ENCODE data around the gene FDCSP. TPM values are rescaled to one million over a fixed set of nuclear protein-coding genes. Genes with fewer than 3 reads are reported as not detected.
"Not testable (repeated sequence)": the region's sequence is repeated elsewhere in the genome, so short reads cannot be mapped to it uniquely, and the experiment has no call there.

Gene FDCSP
- total and polyA plus RNA-seq, 2 donors (not counting 3 experiments of a cell fraction or from before 2014, with no cell fraction given): not detected

GRCh38 chr4:70239884-70240591, 14.1 kb downstream of the FDCSP start:
- Histone ChIP-seq H3K27ac (ENCODE audit: insufficient read depth, low read depth, low read length) (no peak overlapping the region), H3K36me3 (ENCODE audit: control insufficient read depth in 2 of 2, extremely low read depth in 1 of 2, insufficient read depth in 2 of 2, low read length in 2 of 2) (no peaks in the 10 kb centered on the region), H3K4me2 (ENCODE audit: insufficient read depth, low read length) (no peak overlapping the region), H3K4me3 (replicated peaks in 1 of 3; ENCODE audit: insufficient read depth in 1 of 3, low read depth in 1 of 3, low read length in 3 of 3) (no peak overlapping the region), H3K4me1 (ENCODE audit: control insufficient read depth, extremely low read depth, insufficient read depth, low read length) (peaks cover 10% of the 10 kb centered on the region), H4K20me1 (replicated peaks; ENCODE audit: control insufficient read depth, extremely low read depth, insufficient read depth, low read length) (no peaks in the 10 kb centered on the region), H3K9me1 (replicated peaks; ENCODE audit: control insufficient read depth, extremely low read depth, insufficient read depth, low read length) (no peaks in the 10 kb centered on the region), H2AFZ (ENCODE audit: low read depth, low read length) (no peak overlapping the region), H3K27me3 (ENCODE audit: control insufficient read depth in 2 of 2, insufficient read depth in 2 of 2, low read length in 2 of 2) (no peaks in the 10 kb centered on the region), H3K79me2 (ENCODE audit: control insufficient read depth, insufficient read depth, low read length) (no peaks in the 10 kb centered on the region), H3K9me3 (replicated peaks; ENCODE audit: control insufficient read depth, insufficient read depth, low read length) (no peaks in the 10 kb centered on the region), H3K9ac (replicated peaks; ENCODE audit: extremely low read depth, insufficient read depth, low read length) (no peak overlapping the region)
- intact Hi-C loops (cut with micrococcal nuclease) (no loop called here), dilution Hi-C loops (cut with MboI; ENCODE audit: extremely low pct_ligation_motif_present, low sequenced_read_pairs) (no loop called here)
- BruUV-seq (replicated peaks): no TSS peak
- FAIRE-seq: no peak
- POLR2A ChIA-PET: no interaction called here
- CTCF ChIA-PET: interaction anchor here (1.2 kb wide), 1 partner anchor 359 kb away, joined by 3 read pairs; no protein-coding TSS in a partner anchor
- TF ChIP-seq MAX (IDR thresholded peaks at IDR 0.05; ENCODE audit: insufficient read depth, insufficient read length) (no peak), POLR2A (IDR thresholded peaks at IDR 0.05; ENCODE audit: low read depth, low read length) (no peak), FOS (IDR thresholded peaks at IDR 0.05; ENCODE audit: borderline replicate concordance, insufficient read depth, low read length) (no peak), POLR2AphosphoS5 (IDR thresholded peaks at IDR 0.05; ENCODE audit: insufficient read depth, low read depth, low read length) (no peak), CTCF (IDR thresholded peaks at IDR 0.05; ENCODE audit: extremely low read depth in 1 of 2, insufficient read depth in 1 of 2, low read depth in 1 of 2, low read length in 2 of 2) (no peak), EZH2 (IDR thresholded peaks at IDR 0.05; ENCODE audit: borderline replicate concordance, low read depth, low read length, severe bottlenecking) (no peak), GATA2 (IDR thresholded peaks at IDR 0.05; ENCODE audit: insufficient read depth, insufficient read length, low read depth, low read length) (no peak), JUN (IDR thresholded peaks at IDR 0.05; ENCODE audit: borderline replicate concordance, insufficient read depth, insufficient read length, low read depth) (no peak), MYC (IDR thresholded peaks at IDR 0.05; ENCODE audit: low read depth, low read length) (no peak)
- no peak for DNase-seq (ENCODE audit: low read depth, low spot score)

- intact Hi-C loops (cut with micrococcal nuclease); H3K9me1 ChIP-seq (replicated peaks; ENCODE audit: control insufficient read depth, extremely low read depth, insufficient read depth, low read length); DNase-seq (ENCODE audit: low read depth, low spot score); H3K27ac ChIP-seq (ENCODE audit: insufficient read depth, low read depth, low read length); H3K9me3 ChIP-seq (replicated peaks; ENCODE audit: control insufficient read depth, insufficient read depth, low read length); H4K20me1 ChIP-seq (replicated peaks; ENCODE audit: control insufficient read depth, extremely low read depth, insufficient read depth, low read length); H3K4me3 ChIP-seq (replicated peaks in 1 of 3; ENCODE audit: insufficient read depth in 1 of 3, low read depth in 1 of 3, low read length in 3 of 3); H3K79me2 ChIP-seq (ENCODE audit: control insufficient read depth, insufficient read depth, low read length); BruUV-seq (replicated peaks); H3K9ac ChIP-seq (replicated peaks; ENCODE audit: extremely low read depth, insufficient read depth, low read length); dilution Hi-C loops (cut with MboI; ENCODE audit: extremely low pct_ligation_motif_present, low sequenced_read_pairs); FAIRE-seq; H3K36me3 ChIP-seq (ENCODE audit: control insufficient read depth in 2 of 2, extremely low read depth in 1 of 2, insufficient read depth in 2 of 2, low read length in 2 of 2); POLR2A ChIA-PET; H3K27me3 ChIP-seq (ENCODE audit: control insufficient read depth in 2 of 2, insufficient read depth in 2 of 2, low read length in 2 of 2): not testable (repeated sequence)
- H2AFZ ChIP-seq (ENCODE audit: low read depth, low read length): peak within 1 kb of the TSS; percentile 54
- peaks cover 10% of the 10 kb centered on the region for H3K4me1 ChIP-seq (ENCODE audit: control insufficient read depth, extremely low read depth, insufficient read depth, low read length)
- H3K4me2 ChIP-seq (ENCODE audit: insufficient read depth, low read length): peak within 1 kb of the TSS; percentile 47
- CTCF ChIA-PET: interaction anchor here (1.6 kb wide), 1 partner anchor 11 kb away, joined by 3 read pairs; no protein-coding TSS in a partner anchor
These were observed 16.4 kb downstream of the FDCSP start, which contains the start of gene CSN3 for GRCh38 chr4:70242297-70242696. Gene CSN3 (plus strand): TSS chr4:70242597. CDS start chr4:70244820, 2,223 bp downstream.
